Thyroid gland (tissue), 4 donors: ENCODE data around the gene TRABD2B. TPM values are rescaled to one million over a fixed set of nuclear protein-coding genes. Genes with fewer than 3 reads are reported as not detected.
A peak's percentile ranks its signal among the peaks of the same experiment; 100 is the strongest.

Experiments
- DNase-seq, 2 donors: peaks; one replicate each; pipeline ENCODE4 v3.0.0-alpha.2; 2019
- H3K27ac ChIP-seq, 3 donors: fragments of 200-600 bp; sonication (generic); 1 replicate in 2 of 3; 2 replicates in 1 of 3; pipeline ENCODE4 v1.5.1; 2016 to 2019; ENCODE audit warnings: mild to moderate bottlenecking in 1 of 3, moderate library complexity in 1 of 3
- H3K27me3 ChIP-seq: fragments of 200-600 bp; sonication (generic); one replicate; pipeline ENCODE4 v1.5.1; 2019
- H3K36me3 ChIP-seq, 2 donors: fragments of 200-600 bp; sonication (generic); one replicate each; pipeline ENCODE4 v1.5.1; 2016 to 2019
- H3K4me1 ChIP-seq, 2 donors: fragments of 200-600 bp; sonication (generic); one replicate each; pipeline ENCODE4 v1.5.1; 2017 to 2019
- H3K4me3 ChIP-seq, 3 donors: fragments of 200-600 bp; sonication (generic); replicated peaks in 1 of 3; 1 replicate in 2 of 3; 2 replicates in 1 of 3; pipeline ENCODE4 v1.5.1; 2016; ENCODE audit warnings: mild to moderate bottlenecking in 1 of 3
- H3K9me3 ChIP-seq: fragments of 200-600 bp; sonication (generic); one replicate; pipeline ENCODE4 v1.5.1; 2017
- POLR2A ChIP-seq, 2 donors: fragments of 450-650 bp; IDR thresholded peaks; one replicate each; pipeline ENCODE4 v1.6.1; 2017; ENCODE audit warnings: antibody characterized with exemption in 2 of 2, mild to moderate bottlenecking in 2 of 2, moderate library complexity in 1 of 2
- WGBS, 2 donors: methylation state at CpG; one replicate each; pipeline ENCODE4 v1.1.5; 2017; 5-methylcytosine and 5-hydroxymethylcytosine counted together
- intact Hi-C: fragments of 100-400 bp; cut with DNase I; formaldehyde crosslinking; loops from one replicate; pipeline ENCODE4 v1.15.1; 2023
- total RNA-seq, 4 donors: library from RNA; depleted of rRNA; stranded (reverse); fragments of >200 nt; gene quantifications; one replicate each; pipeline ENCODE4 v1.2.3, GENCODE V29; 2016
- TF ChIP-seq, protein P1 (sequence below), 6 experiments: fragments of 200-600 bp in 3 of 6; fragments of 450-650 bp in 3 of 6; sonication (generic) in 3 of 6; IDR thresholded peaks; one replicate each; pipeline ENCODE4 v1.5.1; 2016 to 2019; ENCODE audit warnings: antibody characterized with exemption in 6 of 6, mild to moderate bottlenecking in 2 of 6, inconsistent platforms in 1 of 6, moderate library complexity in 1 of 6

TRABD2B gene
- total RNA-seq, 4 donors from 2014 or later = 0.34 to 1.1 (median 0.63) TPM

GRCh38 chr1:47725000-47725473 is 272.1 kb downstream of the TRABD2B start:
- 7 to 20% methylated on average over 2 to 6 of the region's 45 CpGs for WGBS, 2 donors
- no peak overlapping the region for H3K27ac ChIP-seq
- H3K27me3 ChIP-seq = peaks cover 8% of the 10 kb centered on the region
- no peak overlapping the region for H3K4me3 ChIP-seq
- H3K4me1 ChIP-seq = peaks cover 5 to 7% of the 10 kb centered on the region in 2 donors
- H3K9me3 ChIP-seq = no peaks in the 10 kb centered on the region
- no peak for TF ChIP-seq POLR2A (IDR thresholded peaks at IDR 0.05)
- TF ChIP-seq, protein P1, sequence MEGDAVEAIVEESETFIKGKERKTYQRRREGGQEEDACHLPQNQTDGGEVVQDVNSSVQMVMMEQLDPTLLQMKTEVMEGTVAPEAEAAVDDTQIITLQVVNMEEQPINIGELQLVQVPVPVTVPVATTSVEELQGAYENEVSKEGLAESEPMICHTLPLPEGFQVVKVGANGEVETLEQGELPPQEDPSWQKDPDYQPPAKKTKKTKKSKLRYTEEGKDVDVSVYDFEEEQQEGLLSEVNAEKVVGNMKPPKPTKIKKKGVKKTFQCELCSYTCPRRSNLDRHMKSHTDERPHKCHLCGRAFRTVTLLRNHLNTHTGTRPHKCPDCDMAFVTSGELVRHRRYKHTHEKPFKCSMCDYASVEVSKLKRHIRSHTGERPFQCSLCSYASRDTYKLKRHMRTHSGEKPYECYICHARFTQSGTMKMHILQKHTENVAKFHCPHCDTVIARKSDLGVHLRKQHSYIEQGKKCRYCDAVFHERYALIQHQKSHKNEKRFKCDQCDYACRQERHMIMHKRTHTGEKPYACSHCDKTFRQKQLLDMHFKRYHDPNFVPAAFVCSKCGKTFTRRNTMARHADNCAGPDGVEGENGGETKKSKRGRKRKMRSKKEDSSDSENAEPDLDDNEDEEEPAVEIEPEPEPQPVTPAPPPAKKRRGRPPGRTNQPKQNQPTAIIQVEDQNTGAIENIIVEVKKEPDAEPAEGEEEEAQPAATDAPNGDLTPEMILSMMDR (IDR thresholded peaks at IDR 0.05) = peak in 1 of 6 experiments; percentile 8
- H3K36me3 ChIP-seq = no peaks in the 10 kb centered on the region
- DNase-seq = no peak
- intact Hi-C loops = loop anchor here (10.0 kb wide), 1 partner anchor 200 kb away; no protein-coding TSS in a partner anchor

DNA sequence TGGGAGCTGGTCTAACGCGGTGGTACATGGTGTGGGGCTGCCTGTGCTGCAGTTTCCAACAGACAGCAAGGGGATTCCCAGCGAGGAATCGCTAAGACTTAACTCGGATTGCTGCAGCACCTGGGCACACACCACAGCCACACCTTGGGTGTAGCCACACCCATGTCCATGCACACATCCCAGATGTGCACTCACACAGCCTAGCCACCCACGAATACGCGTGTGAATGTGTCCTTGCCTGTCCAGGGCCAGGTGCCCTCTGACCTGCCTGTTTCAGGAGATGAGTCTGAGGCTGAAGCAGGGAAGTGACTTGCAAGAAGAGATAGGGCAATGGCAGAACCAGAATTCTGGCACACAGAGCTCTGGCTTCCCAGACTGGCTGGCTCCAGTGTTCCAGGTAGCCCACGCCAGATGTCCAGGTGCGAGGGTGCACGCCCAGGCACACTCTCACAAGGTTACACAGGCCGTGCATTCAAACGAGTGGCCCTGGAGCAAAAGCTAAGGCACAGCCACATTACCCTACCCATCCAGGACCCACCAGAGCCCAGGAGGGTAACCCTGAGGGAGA is 272.7 kb downstream of the TRABD2B start:
- intact Hi-C loops = loop anchor here (10.0 kb wide), 1 partner anchor 200 kb away; no protein-coding TSS in a partner anchor
- no peak for TF ChIP-seq POLR2A (IDR thresholded peaks at IDR 0.05)
- TF ChIP-seq, protein P1 (IDR thresholded peaks at IDR 0.05) = no peak
- peaks cover 8% of the 10 kb centered on the region for H3K27me3 ChIP-seq

GRCh38 chr1:47722909-47723580 is 274.1 kb downstream of the TRABD2B start:
- WGBS, 2 donors = 74 to 77% methylated on average over 5 to 8 of the region's 11 CpGs
- Histone ChIP-seq H3K4me3 (no peak overlapping the region), H3K27ac (no peak overlapping the region), H3K36me3 (no peaks in the 10 kb centered on the region), H3K4me1 (peaks cover 5 to 7% of the 10 kb centered on the region in 2 donors), H3K27me3 (peaks cover 8% of the 10 kb centered on the region), H3K9me3 (no peaks in the 10 kb centered on the region)
- TF ChIP-seq, protein P1 (IDR thresholded peaks at IDR 0.05) = no peak
- no peak for TF ChIP-seq POLR2A (IDR thresholded peaks at IDR 0.05)
- no peak for DNase-seq
- intact Hi-C loops = loop anchor here (10.0 kb wide), 1 partner anchor 198 kb away; no protein-coding TSS in a partner anchor

More for the DNA sequence above, 272.7 kb downstream of the TRABD2B start:
- H3K27ac ChIP-seq = no peak overlapping the region
- no peaks in the 10 kb centered on the region for H3K9me3 ChIP-seq
- 59 to 66% methylated on average over 10 of the region's 13 CpGs for WGBS, 2 donors
- peaks cover 5 to 7% of the 10 kb centered on the region in 2 donors for H3K4me1 ChIP-seq
- no peaks in the 10 kb centered on the region for H3K36me3 ChIP-seq
- DNase-seq = no peak
- no peak overlapping the region for H3K4me3 ChIP-seq

DNA sequence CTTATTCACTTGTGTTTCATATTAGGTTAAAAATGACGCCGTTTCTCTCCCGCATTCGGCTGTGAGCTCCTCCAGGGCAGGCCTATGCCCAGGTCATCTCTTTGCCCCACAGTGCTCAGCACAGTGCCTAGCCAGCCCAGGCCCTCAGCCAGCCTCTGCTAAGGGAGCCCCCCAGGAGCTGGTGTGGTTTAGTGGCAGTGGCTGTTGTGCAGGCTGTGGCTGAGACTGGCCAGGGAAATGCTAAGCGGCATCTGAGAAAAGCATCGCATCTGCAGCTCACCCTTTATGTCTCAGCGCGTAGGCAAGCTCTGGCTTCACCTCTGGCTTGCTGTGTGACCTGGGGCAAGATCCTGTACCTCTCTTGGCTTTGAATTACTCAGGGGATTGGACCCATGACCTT is 275.1 kb downstream of the TRABD2B start:
- 89 to 96% methylated on average over 8 of the region's 8 CpGs for WGBS, 2 donors
- Histone ChIP-seq H3K27ac (no peak overlapping the region), H3K4me3 (no peak overlapping the region), H3K9me3 (no peaks in the 10 kb centered on the region), H3K4me1 (peaks cover 5 to 7% of the 10 kb centered on the region in 2 donors), H3K36me3 (no peaks in the 10 kb centered on the region), H3K27me3 (peaks cover 8% of the 10 kb centered on the region)
- TF ChIP-seq, protein P1 (IDR thresholded peaks at IDR 0.05) = no peak
- TF ChIP-seq POLR2A (IDR thresholded peaks at IDR 0.05) = no peak
- intact Hi-C loops = loop anchor here (10.0 kb wide), 1 partner anchor 197 kb away; no protein-coding TSS in a partner anchor
- no peak for DNase-seq

GRCh38 chr1:47720111-47720510 is 277.1 kb downstream of the TRABD2B start:
- intact Hi-C loops = loop anchor here (10.0 kb wide), 1 partner anchor 195 kb away; no protein-coding TSS in a partner anchor
- no peak for DNase-seq
- no peaks in the 10 kb centered on the region for H3K36me3 ChIP-seq
- no peak overlapping the region for H3K4me3 ChIP-seq
- H3K9me3 ChIP-seq = no peaks in the 10 kb centered on the region
- peaks cover 0 to 5% of the 10 kb centered on the region in 2 donors for H3K4me1 ChIP-seq
- no peaks in the 10 kb centered on the region for H3K27me3 ChIP-seq
- TF ChIP-seq, protein P1 (IDR thresholded peaks at IDR 0.05) = no peak
- no peak for TF ChIP-seq POLR2A (IDR thresholded peaks at IDR 0.05)
- no peak overlapping the region for H3K27ac ChIP-seq
- 50 to 67% methylated on average over 1 to 4 of the region's 4 CpGs for WGBS, 2 donors
